ENCODE measurements around the gene FKBP10. TPM values are rescaled to one million over a fixed set of nuclear protein-coding genes. Genes with fewer than 3 reads are reported as not detected.

Gene FKBP10
- total and polyA plus RNA-seq, 11 donors, result 6.5 to 40.4 (median 12.5) TPM

DNA sequence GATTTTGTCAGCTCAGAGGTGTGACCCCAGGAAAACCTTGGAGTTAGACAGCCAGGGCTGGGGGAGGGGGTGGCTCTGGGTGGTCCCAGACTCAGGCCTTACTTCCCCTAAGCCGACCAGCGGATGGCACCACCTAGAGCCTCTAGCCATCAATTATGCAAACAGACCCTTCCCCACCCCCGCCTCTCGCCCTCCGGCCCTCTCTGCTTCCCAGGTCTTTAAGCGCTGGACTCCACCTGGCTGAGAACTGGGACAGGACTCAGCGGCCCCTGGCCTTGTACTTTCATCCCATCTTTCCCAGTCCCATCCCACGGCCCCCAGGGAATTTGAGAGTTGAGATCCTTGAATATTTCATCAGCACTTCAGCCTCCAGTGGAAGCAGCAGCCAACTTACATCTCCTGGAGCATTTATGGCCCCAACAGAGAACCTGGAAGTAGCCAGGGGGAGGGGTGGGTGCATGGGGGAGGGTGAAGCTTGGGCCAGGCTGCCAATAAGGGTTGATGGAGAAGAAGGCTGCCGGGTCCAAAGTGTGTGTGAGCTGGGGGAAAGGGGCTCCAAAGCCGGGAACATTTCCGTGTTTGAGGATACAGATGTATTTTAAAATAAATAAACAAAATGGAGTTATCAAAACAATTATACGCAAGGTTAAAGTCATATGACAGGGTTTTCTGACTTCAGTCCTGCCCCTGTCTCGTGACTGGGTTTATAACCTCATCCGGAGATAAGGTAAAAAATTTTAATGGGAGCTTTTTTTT is 18.8 kb upstream of the FKBP10 start:
- Histone ChIP-seq H3K4me3 (peak overlapping the region in 6 of 12 donors; percentile 18 to 39 (median 30)), H3K27me3 (no peaks in the 10 kb centered on the region), H3K27ac (peak overlapping the region; percentile 74 to 98 (median 92)), H3K9me3 (no peaks in the 10 kb centered on the region), H3K36me3 (no peaks in the 10 kb centered on the region), H3K4me1 (peaks cover 10 to 41% (median 31%) of the 10 kb centered on the region in 12 donors)
- DNase-seq, result peak in 1 of 5 donors; percentile 43
- intact Hi-C loops (cut with DNase I), result loop anchor here in 1 of 10 donors (5.0 kb wide), 1 partner anchor 47 kb away; no protein-coding TSS in a partner anchor
- TF ChIP-seq, protein P1, sequence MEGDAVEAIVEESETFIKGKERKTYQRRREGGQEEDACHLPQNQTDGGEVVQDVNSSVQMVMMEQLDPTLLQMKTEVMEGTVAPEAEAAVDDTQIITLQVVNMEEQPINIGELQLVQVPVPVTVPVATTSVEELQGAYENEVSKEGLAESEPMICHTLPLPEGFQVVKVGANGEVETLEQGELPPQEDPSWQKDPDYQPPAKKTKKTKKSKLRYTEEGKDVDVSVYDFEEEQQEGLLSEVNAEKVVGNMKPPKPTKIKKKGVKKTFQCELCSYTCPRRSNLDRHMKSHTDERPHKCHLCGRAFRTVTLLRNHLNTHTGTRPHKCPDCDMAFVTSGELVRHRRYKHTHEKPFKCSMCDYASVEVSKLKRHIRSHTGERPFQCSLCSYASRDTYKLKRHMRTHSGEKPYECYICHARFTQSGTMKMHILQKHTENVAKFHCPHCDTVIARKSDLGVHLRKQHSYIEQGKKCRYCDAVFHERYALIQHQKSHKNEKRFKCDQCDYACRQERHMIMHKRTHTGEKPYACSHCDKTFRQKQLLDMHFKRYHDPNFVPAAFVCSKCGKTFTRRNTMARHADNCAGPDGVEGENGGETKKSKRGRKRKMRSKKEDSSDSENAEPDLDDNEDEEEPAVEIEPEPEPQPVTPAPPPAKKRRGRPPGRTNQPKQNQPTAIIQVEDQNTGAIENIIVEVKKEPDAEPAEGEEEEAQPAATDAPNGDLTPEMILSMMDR (IDR thresholded peaks at IDR 0.05), result no peak
- TF ChIP-seq POLR2A (IDR thresholded peaks at IDR 0.05), result no peak
- peak; percentile 5 to 38 (median 20) for ATAC-seq
- 45 to 53% (median 51%) methylated on average over 14 of the region's 14 CpGs for WGBS, 4 donors

DNA sequence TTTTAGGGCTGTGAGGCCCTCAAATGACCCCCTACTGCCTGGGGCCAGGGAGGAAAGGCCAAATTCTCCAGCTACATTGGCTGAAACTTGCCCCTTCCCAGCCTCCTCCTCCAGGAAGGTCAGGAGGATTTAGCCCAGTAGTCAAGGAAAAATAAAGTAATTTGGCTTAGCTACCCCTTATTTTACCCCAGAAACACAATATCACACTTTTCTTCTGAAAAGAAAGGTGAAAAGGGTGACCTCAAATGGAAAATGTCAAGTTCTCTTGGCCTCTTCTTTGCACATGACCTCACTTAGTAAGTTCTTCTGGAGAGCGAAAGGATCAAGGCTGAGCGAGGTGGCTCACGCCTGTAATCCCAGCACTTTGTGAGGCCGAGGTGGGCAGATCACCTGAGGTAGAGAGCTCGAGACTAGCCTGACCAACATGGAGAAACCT is 18.2 kb upstream of the FKBP10 start:
- peak overlapping the region in 11 of 12 donors; percentile 74 to 98 (median 93) for H3K27ac ChIP-seq
- no peaks in the 10 kb centered on the region for H3K27me3 ChIP-seq
- no peak for TF ChIP-seq POLR2A (IDR thresholded peaks at IDR 0.05)
- TF ChIP-seq, protein P1 (IDR thresholded peaks at IDR 0.05), result no peak
- no peak overlapping the region for H3K4me3 ChIP-seq
- no peaks in the 10 kb centered on the region for H3K36me3 ChIP-seq
- peaks cover 10 to 36% (median 31%) of the 10 kb centered on the region in 12 donors for H3K4me1 ChIP-seq
- H3K9me3 ChIP-seq, result no peaks in the 10 kb centered on the region
- intact Hi-C loops (cut with DNase I), result loop anchor here in 1 of 10 donors (5.0 kb wide), 1 partner anchor 47 kb away; no protein-coding TSS in a partner anchor
- no peak for ATAC-seq
- DNase-seq, result no peak
- 89 to 97% (median 94%) methylated on average over 5 of the region's 5 CpGs for WGBS, 4 donors

GRCh38 chr17:41796121-41796895 is 16.5 kb upstream of the FKBP10 start:
- 92 to 97% (median 93%) methylated on average over 9 to 10 of the region's 10 CpGs for WGBS, 4 donors
- no peaks in the 10 kb centered on the region for H3K27me3 ChIP-seq
- H3K4me1 ChIP-seq, result peaks cover 10 to 42% (median 37%) of the 10 kb centered on the region in 12 donors
- no peak overlapping the region for H3K4me3 ChIP-seq
- no peak overlapping the region for H3K27ac ChIP-seq
- H3K9me3 ChIP-seq, result no peaks in the 10 kb centered on the region
- DNase-seq (no peak), ATAC-seq (no peak)
- intact Hi-C loops (cut with DNase I), result no loop called here
- TF ChIP-seq, protein P1 (IDR thresholded peaks at IDR 0.05), result no peak
- TF ChIP-seq POLR2A (IDR thresholded peaks at IDR 0.05), result no peak
- no peaks in the 10 kb centered on the region for H3K36me3 ChIP-seq

GRCh38 chr17:41797377-41797776 is 15.4 kb upstream of the FKBP10 start:
- Histone ChIP-seq H3K36me3 (peaks cover 0 to under 1% (median 0%) of the 10 kb centered on the region in 9 donors), H3K27me3 (no peaks in the 10 kb centered on the region), H3K4me3 (no peak overlapping the region), H3K27ac (no peak overlapping the region), H3K4me1 (peaks cover 7 to 40% (median 30%) of the 10 kb centered on the region in 12 donors), H3K9me3 (no peaks in the 10 kb centered on the region)
- DNase-seq (no peak), ATAC-seq (no peak)
- no peak for TF ChIP-seq POLR2A (IDR thresholded peaks at IDR 0.05)
- TF ChIP-seq, protein P1 (IDR thresholded peaks at IDR 0.05), result no peak
- intact Hi-C loops (cut with DNase I), result no loop called here
- WGBS, 4 donors, result 84 to 89% (median 84%) methylated on average over 3 of the region's 3 CpGs

Measured in heart left ventricle (tissue), 16 donors.